K562 (cell line): ENCODE data around the gene HES4. TPM values are rescaled to one million over a fixed set of nuclear protein-coding genes. Genes with fewer than 3 reads are reported as not detected.

Experiments used
- ATAC-seq: fragments of 200-7000 bp; cut with Tn5 transposase; 3 replicates; pipeline ENCODE4 v1.9.1; 2020; ENCODE audit warnings: moderate library complexity
- BruUV-seq: library from RNA; stranded (reverse); fragments of 400-500 nt; replicated peaks from 2 replicates; lab custom pipeline; 2021; lab: Mats Ljungman, UMichigan
- CTCF ChIA-PET: fragments of 300-600 bp; formaldehyde crosslinking; extraction: SDS; loops from one replicate; lab custom pipeline; 2021; ENCODE audit warnings: low intra/inter-chr PET ratio; lab: Yijun Ruan, JAX
- POLR2A ChIA-PET: fragments of 300-600, 350-650 bp; sonication (Branson Sonifier 250); formaldehyde crosslinking; extraction: SDS; loops from one replicate; lab custom pipeline; 2021; ENCODE audit warnings: antibody characterized with exemption, inconsistent platforms; lab: Yijun Ruan, JAX
- DNase-seq, 4 experiments: peaks; one replicate each; pipeline versions ENCODE4 v3.0.0 to v3.0.0-alpha.2; 2011 to 2018; ENCODE audit warnings: low spot score in 3 of 4, mixed read lengths in 3 of 4; ENCODE audit errors: extremely low read depth in 1 of 4
- FAIRE-seq: peaks from 2 replicates; lab custom pipeline; 2011; peaks lifted over from hg19 to GRCh38; lab: Jason Lieb, UNC
- H2AFZ ChIP-seq: 2 replicates; pipeline ENCODE4 v1.6.0; 2011; ENCODE audit warnings: low read depth, low read length, control low read depth, inconsistent platforms
- H3K27ac ChIP-seq: fragments of 200-600 bp; 3 replicates; pipeline ENCODE4 v1.8.0; 2011; ENCODE audit warnings: low read depth, mild to moderate bottlenecking, control low read depth, inconsistent platforms, low read length, moderate library complexity, mixed read lengths; ENCODE audit errors: extremely low read depth
- H3K27me3 ChIP-seq, 2 experiments: fragments of 300-600 bp in 1 of 2; 2 replicates in 1 of 2; 3 replicates in 1 of 2; pipeline versions ENCODE4 v1.6.0 to v1.8.0; 2011; ENCODE audit warnings: inconsistent platforms in 2 of 2, low read length in 2 of 2, mild to moderate bottlenecking in 1 of 2, mixed read lengths in 1 of 2, moderate library complexity in 1 of 2; ENCODE audit not compliant: control insufficient read depth in 2 of 2, insufficient read depth in 2 of 2
- H3K36me3 ChIP-seq: fragments of 300-600 bp; 3 replicates; pipeline ENCODE4 v1.8.0; 2011; ENCODE audit warnings: mild to moderate bottlenecking, low read length, inconsistent platforms; ENCODE audit not compliant: control insufficient read depth, insufficient read depth
- H3K4me1 ChIP-seq, 2 experiments: fragments of 200-600 bp in 1 of 2; replicated peaks in 1 of 2; 2 replicates in 1 of 2; 3 replicates in 1 of 2; pipeline versions ENCODE4 v1.5.1 to v1.8.0; 2011; ENCODE audit warnings: inconsistent platforms in 2 of 2, low read length in 2 of 2, mild to moderate bottlenecking in 1 of 2, mixed read lengths in 1 of 2, moderate library complexity in 1 of 2; ENCODE audit not compliant: control insufficient read depth in 2 of 2, insufficient read depth in 2 of 2
- H3K4me2 ChIP-seq: 2 replicates; pipeline ENCODE4 v1.6.1; 2011; ENCODE audit warnings: low read length, control low read depth, inconsistent platforms, mixed read lengths; ENCODE audit not compliant: insufficient read depth
- H3K4me3 ChIP-seq: fragments of 200-600 bp; sonication (generic), shearing (Covaris generic); 2 replicates; pipeline ENCODE4 v1.5.1; 2016; ENCODE audit warnings: control low read depth, inconsistent platforms
- H3K79me2 ChIP-seq: fragments of 200-600 bp; 3 replicates; pipeline ENCODE4 v1.8.0; 2011; ENCODE audit warnings: low read length, inconsistent platforms; ENCODE audit not compliant: control insufficient read depth, insufficient read depth
- H3K9ac ChIP-seq, 2 experiments: 2 replicates each; pipeline versions ENCODE4 v1.6.0 to v1.6.1; 2011; ENCODE audit warnings: low read depth in 2 of 2, low read length in 2 of 2, control low read depth in 1 of 2, inconsistent platforms in 1 of 2, mild to moderate bottlenecking in 1 of 2, mixed read lengths in 1 of 2; ENCODE audit not compliant: insufficient read depth in 1 of 2
- H3K9me1 ChIP-seq: one replicate; pipeline ENCODE4 v1.6.0; 2011; ENCODE audit warnings: inconsistent platforms, mild to moderate bottlenecking, low read length, moderate library complexity; ENCODE audit not compliant: control insufficient read depth, insufficient read depth
- H3K9me3 ChIP-seq: replicated peaks from 2 replicates; pipeline ENCODE4 v1.5.1; 2011; ENCODE audit warnings: low read depth, low read length, inconsistent platforms; ENCODE audit not compliant: control insufficient read depth, insufficient read depth
- H4K20me1 ChIP-seq: replicated peaks from 2 replicates; pipeline ENCODE4 v1.6.1; 2011; ENCODE audit warnings: low read length, inconsistent platforms, mixed read lengths; ENCODE audit not compliant: control insufficient read depth, insufficient read depth
- HNRNPL ChIP-seq: fragments of 200-400 bp; formaldehyde crosslinking; IDR thresholded peaks from 2 replicates; pipeline ENCODE4 v1.6.1; 2017; ENCODE audit warnings: low read depth, mild to moderate bottlenecking, low read length
- MED1 ChIP-seq: sonication (generic); formaldehyde crosslinking; IDR thresholded peaks from 2 replicates; pipeline ENCODE4 v1.8.1; 2023; ENCODE audit warnings: missing genetic modification reagents, borderline replicate concordance
- PCBP1 ChIP-seq: fragments of 200-400 bp; formaldehyde crosslinking; IDR thresholded peaks from 2 replicates; pipeline ENCODE4 v1.6.1; 2018; ENCODE audit warnings: mild to moderate bottlenecking, low read depth, low read length; ENCODE audit not compliant: poor library complexity, severe bottlenecking
- ZNF780A ChIP-seq: fragments of 250-450 bp; sonication (Bioruptor Pico); IDR thresholded peaks from 2 replicates; pipeline ENCODE4 v1.5.0; 2021; ENCODE audit warnings: mild to moderate bottlenecking
- WGBS: fragments of 100-300 bp; shearing (Covaris generic); methylation state at CpG from one replicate; pipeline ENCODE4 v1.1.6; 2016; ENCODE audit warnings: low coverage, mixed read lengths; ENCODE audit not compliant: insufficient coverage; ENCODE audit errors: missing lambda C conversion rate; 5-methylcytosine and 5-hydroxymethylcytosine counted together
- in situ Hi-C: fragments of 300-500 bp; cut with MboI; formaldehyde crosslinking; loops from 4 replicates; pipeline ENCODE4 v1.15.0; 2018; ENCODE audit warnings: inconsistent platforms, mixed read lengths
- intact Hi-C: fragments of 100-400 bp; cut with micrococcal nuclease; formaldehyde crosslinking; loops from 2 replicates; pipeline ENCODE4 v1.14.2; 2022
- polyA plus RNA-seq, 8 experiments: library from polyadenylated mRNA; depleted of rRNA in 4 of 8; stranded (reverse) in 5 of 8; unstranded in 3 of 8; fragments of >200 nt; fragmentation: Nextera tagmentation in 2 of 8; fragmentation: Illumina TruSeq in 1 of 8; extraction: Ambion mirVana in 2 of 8; extraction: Trizol in 1 of 8; gene quantifications; 2 replicates each; pipeline versions ENCODE4 v1.2.1 to v1.2.3, GENCODE V29; 2011 to 2014; ENCODE audit warnings: inconsistent platforms in 1 of 8, missing spikeins in 1 of 8
- total RNA-seq, 7 experiments: library from RNA; depleted of rRNA in 6 of 7; stranded (reverse); fragments of >200 nt in 6 of 7; fragmentation: Illumina TruSeq in 2 of 7; extraction: Trizol in 2 of 7; gene quantifications; 2 replicates each; pipeline versions ENCODE4 v1.2.1 to v1.2.3, GENCODE V29; 2011 to 2021; ENCODE audit warnings: low replicate concordance in 1 of 7

The HES4 gene
- total and polyA plus RNA-seq, 9 of the 15 experiments (the other 6 are each of a cell fraction or from before 2014, with no cell fraction given), result 0.21 to 43.7 (median 5.3) TPM; not detected in 2

- peaks cover 40% of the 10 kb centered on the region for H3K79me2 ChIP-seq
- H3K27me3 ChIP-seq, result no peaks in the 10 kb centered on the region
- intact Hi-C loops (loop anchor here (5.0 kb wide), 1 partner anchor 37 kb away; no protein-coding TSS in a partner anchor), in situ Hi-C loops (no loop called here)
- TF ChIP-seq PCBP1 (peak; percentile 25), MED1 (CRISPR knock-in tag) (0 out of 2 replicates have a peak, but pooled peaks have one; percentile 25), HNRNPL (peak; percentile 84), ZNF780A (no peak)
- WGBS, result 88% methylated on average over 15 of the region's 31 CpGs
- FAIRE-seq (no peak), ATAC-seq (no peak), DNase-seq (no peak)
- no peak overlapping the region for H3K27ac ChIP-seq
- H3K9ac ChIP-seq, result peak overlapping the region in 1 of 2 experiments; percentile 43; a peak in 1 of 4 replicates
- H3K36me3 ChIP-seq, result peaks cover 58% of the 10 kb centered on the region; the same call in 2 of the 3 replicates
- ChIA-PET CTCF (interaction anchor here (1.2 kb wide), 1 partner anchor 41 kb away, joined by 7 read pairs; no protein-coding TSS in a partner anchor), POLR2A (interaction anchor here (1.3 kb wide), 1 partner anchor 8 kb away, joined by 4 read pairs; no protein-coding TSS in a partner anchor)
- no TSS peak for BruUV-seq
- H3K4me3 ChIP-seq, result no peak overlapping the region
- H3K4me2 ChIP-seq, result no peak overlapping the region
- no peak overlapping the region for H2AFZ ChIP-seq
- H3K4me1 ChIP-seq, result peaks cover 29 to 79% of the 10 kb centered on the region in 2 experiments
- peaks cover 12% of the 10 kb centered on the region for H3K9me1 ChIP-seq
- H3K9me3 ChIP-seq, result no peaks in the 10 kb centered on the region
- H4K20me1 ChIP-seq, result peaks cover 22% of the 10 kb centered on the region
These were observed 25.1 kb upstream of the HES4 start for GRCh38 chr1:1024771-1025699.
